T-helper 2 cell treated with Interferon-gamma antibody and Interleukin-4, amounts not matched to agents 100 ng/mL and 5 ng/mL, for 36 hours (primary cell): ENCODE data around the gene LRRC59. TPM values are rescaled to one million over a fixed set of nuclear protein-coding genes. Genes with fewer than 3 reads are reported as not detected.
"Not testable (repeated sequence)": the region's sequence is repeated elsewhere in the genome, so short reads cannot be mapped to it uniquely, and the experiment has no call there.

Experiments
- intact Hi-C: fragments of 100-400 bp; cut with micrococcal nuclease; formaldehyde crosslinking; loops from one replicate; pipeline ENCODE4 v1.15.1; 2023
- total RNA-seq: library from RNA; stranded (reverse); gene quantifications from 2 replicates; pipeline ENCODE4 v1.2.3, GENCODE V29; 2022

LRRC59 gene
- total RNA-seq, 1 donor from 2014 or later = 92.8 TPM

- intact Hi-C loops = loop anchor here (5.0 kb wide), 1 partner anchor 146 kb away; the partner anchor contains the start of gene COL1A1
Measured at GRCh38 chr17:50348522-50349242, 48.6 kb downstream of the LRRC59 start.

- intact Hi-C loops = loop anchor here (5.0 kb wide), 1 partner anchor 146 kb away; the partner anchor contains the start of gene COL1A1
Measured at GRCh38 chr17:50347894-50348291, 49.4 kb downstream of the LRRC59 start.

GRCh38 chr17:50347117-50347893, 50.0 kb downstream of the LRRC59 start:
- intact Hi-C loops = loop anchor here (5.0 kb wide), 1 partner anchor 145 kb away; the partner anchor contains the start of gene COL1A1

- intact Hi-C loops = loop anchor here (5.0 kb wide), 1 partner anchor 144 kb away; the partner anchor contains the start of gene COL1A1
Measured at GRCh38 chr17:50346313-50347116, 50.8 kb downstream of the LRRC59 start.

GRCh38 chr17:50345432-50346312, 51.7 kb downstream of the LRRC59 start, which contains the start of gene XYLT2:
Gene XYLT2 (plus strand): TSS chr17:50346126. CDS start chr17:50346141, 15 bp downstream.
- intact Hi-C loops = loop anchor here (5.0 kb wide), 1 partner anchor 143 kb away; the partner anchor contains the start of gene COL1A1

GRCh38 chr17:50344731-50345365, 52.5 kb downstream of the LRRC59 start:
- intact Hi-C loops = loop anchor here (5.0 kb wide), 1 partner anchor 143 kb away; the partner anchor contains the start of gene COL1A1

GRCh38 chr17:50339381-50339780, 57.9 kb downstream of the LRRC59 start:
- intact Hi-C loops = no loop called here

- intact Hi-C loops = no loop called here
Measured at GRCh38 chr17:50338645-50339044, 58.7 kb downstream of the LRRC59 start.

GRCh38 chr17:50337956-50338355, 59.4 kb downstream of the LRRC59 start:
- intact Hi-C loops = no loop called here

GRCh38 chr17:50333291-50334057, 63.8 kb downstream of the LRRC59 start:
- intact Hi-C loops = not testable (repeated sequence)

GRCh38 chr17:50332196-50332595, 65.1 kb downstream of the LRRC59 start:
- intact Hi-C loops = no loop called here

Other genes with a start within 250 kb of the LRRC59 start
- 160 and 163 TPM in 2 replicates for gene PPP1R9B, start 246.8 kb downstream of the LRRC59 start, total RNA-seq
- not detected in 2 replicates for gene SGCA, start 231.5 kb downstream of the LRRC59 start, total RNA-seq
- 1.2 and 1.5 TPM in 2 replicates for gene COL1A1, start 195.9 kb downstream of the LRRC59 start, total RNA-seq
- 0.30 and 0.59 TPM in 2 replicates for gene TMEM92, start 123.1 kb downstream of the LRRC59 start, total RNA-seq
- 34.3 and 35.9 TPM in 2 replicates for gene XYLT2, start 51.4 kb downstream of the LRRC59 start, total RNA-seq
- 75.6 and 81.1 TPM in 2 replicates for gene MRPL27, start 24.3 kb downstream of the LRRC59 start, total RNA-seq
- gene EME1, start 24.3 kb downstream of the LRRC59 start, total RNA-seq = 16.2 and 23.2 TPM in 2 replicates
- 27.3 and 29.5 TPM in 2 replicates for gene ACSF2, start 28.7 kb upstream of the LRRC59 start, total RNA-seq
- not detected in 2 replicates for gene CHAD, start 71.4 kb upstream of the LRRC59 start, total RNA-seq
- gene RSAD1, start 81.3 kb upstream of the LRRC59 start, total RNA-seq = 31.6 and 32.3 TPM in 2 replicates
- 6.4 and 6.8 TPM in 2 replicates for gene MYCBPAP, start 110.9 kb upstream of the LRRC59 start, total RNA-seq
- gene EPN3, start 135.2 kb upstream of the LRRC59 start, total RNA-seq = not detected in 2 replicates
- 13.5 and 14.5 TPM in 2 replicates for gene SPATA20, start 149.7 kb upstream of the LRRC59 start, total RNA-seq
- gene CACNA1G, start 163.2 kb upstream of the LRRC59 start, total RNA-seq = 0.02 TPM in 1 of 2 replicates, not detected in the other
- gene ABCC3, start 237.4 kb upstream of the LRRC59 start, total RNA-seq = not detected in 2 replicates